Transverse colon (tissue), 4 donors: Measurements from ENCODE around the gene MRPS30.

Experiments used
- POLR2A ChIP-seq: fragments of 450-650 bp; IDR thresholded peaks from one replicate; pipeline ENCODE4 v1.6.1; 2016; ENCODE audit warnings: antibody characterized with exemption, mild to moderate bottlenecking, moderate library complexity
- POLR2AphosphoS5 ChIP-seq, 3 donors: sonication (generic); formaldehyde crosslinking; IDR thresholded peaks; one replicate each; pipeline ENCODE4 v1.6.1; 2016; ENCODE audit warnings: antibody characterized with exemption in 3 of 3
- TF ChIP-seq, protein P1 (sequence below), 5 experiments: fragments of 200-600 bp in 3 of 5; fragments of 450-650 bp in 2 of 5; sonication (generic) in 3 of 5; IDR thresholded peaks; 1 replicate in 2 of 5; 2 replicates in 3 of 5; pipeline ENCODE4 v1.5.1; 2016 to 2017; ENCODE audit warnings: antibody characterized with exemption in 5 of 5, inconsistent platforms in 3 of 5, mild to moderate bottlenecking in 2 of 5, moderate library complexity in 1 of 5

DNA sequence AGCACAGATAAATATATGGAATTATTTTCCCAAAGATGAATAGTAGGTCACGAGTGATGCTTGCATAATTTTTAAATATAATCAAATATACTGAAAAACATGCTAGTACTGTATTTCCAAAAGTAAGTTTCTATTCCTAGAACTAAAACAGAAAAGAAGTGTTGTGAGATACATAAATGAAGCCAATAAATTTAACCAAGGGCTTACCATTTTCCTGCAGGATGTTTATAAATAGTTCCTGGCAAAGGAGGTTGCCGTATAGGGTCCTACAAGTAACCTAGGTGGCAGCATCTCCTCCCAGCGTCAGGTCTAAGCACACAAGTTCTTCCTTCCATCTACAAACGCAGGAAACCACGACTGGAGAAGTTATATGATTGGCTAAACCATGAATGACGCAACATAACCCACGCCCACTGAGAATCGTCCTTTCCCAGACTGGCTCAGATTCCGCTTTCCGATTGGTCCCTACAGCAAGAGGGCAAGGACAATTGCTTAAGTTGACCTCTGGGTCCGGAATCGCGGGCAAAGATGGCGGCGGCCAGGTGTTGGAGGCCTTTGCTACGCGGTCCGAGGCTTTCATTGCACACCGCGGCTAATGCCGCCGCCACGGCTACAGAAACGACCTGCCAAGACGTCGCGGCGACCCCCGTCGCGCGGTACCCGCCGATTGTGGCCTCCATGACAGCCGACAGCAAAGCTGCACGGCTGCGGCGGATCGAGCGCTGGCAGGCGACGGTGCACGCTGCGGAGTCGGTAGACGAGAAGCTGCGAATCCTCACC lies at the start of gene MRPS30:
- TF ChIP-seq, protein P1, sequence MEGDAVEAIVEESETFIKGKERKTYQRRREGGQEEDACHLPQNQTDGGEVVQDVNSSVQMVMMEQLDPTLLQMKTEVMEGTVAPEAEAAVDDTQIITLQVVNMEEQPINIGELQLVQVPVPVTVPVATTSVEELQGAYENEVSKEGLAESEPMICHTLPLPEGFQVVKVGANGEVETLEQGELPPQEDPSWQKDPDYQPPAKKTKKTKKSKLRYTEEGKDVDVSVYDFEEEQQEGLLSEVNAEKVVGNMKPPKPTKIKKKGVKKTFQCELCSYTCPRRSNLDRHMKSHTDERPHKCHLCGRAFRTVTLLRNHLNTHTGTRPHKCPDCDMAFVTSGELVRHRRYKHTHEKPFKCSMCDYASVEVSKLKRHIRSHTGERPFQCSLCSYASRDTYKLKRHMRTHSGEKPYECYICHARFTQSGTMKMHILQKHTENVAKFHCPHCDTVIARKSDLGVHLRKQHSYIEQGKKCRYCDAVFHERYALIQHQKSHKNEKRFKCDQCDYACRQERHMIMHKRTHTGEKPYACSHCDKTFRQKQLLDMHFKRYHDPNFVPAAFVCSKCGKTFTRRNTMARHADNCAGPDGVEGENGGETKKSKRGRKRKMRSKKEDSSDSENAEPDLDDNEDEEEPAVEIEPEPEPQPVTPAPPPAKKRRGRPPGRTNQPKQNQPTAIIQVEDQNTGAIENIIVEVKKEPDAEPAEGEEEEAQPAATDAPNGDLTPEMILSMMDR (IDR thresholded peaks at IDR 0.05) = peak in 3 of 5 experiments; percentile 12 to 24 (median 23)
- peak; percentile 82 to 87 (median 83) for TF ChIP-seq POLR2AphosphoS5 (IDR thresholded peaks at IDR 0.05)
- TF ChIP-seq POLR2A = peak; percentile 65
